Measurements from ENCODE around the gene CD79B.
"Not testable (repeated sequence)": the region's sequence is repeated elsewhere in the genome, so short reads cannot be mapped to it uniquely, and the experiment has no call there.

GRCh38 chr17:63915753-63916152 lies 16.4 kb downstream of the CD79B start:
- TF ChIP-seq POU2F2, POLR2A, POLR2AphosphoS5 (IDR thresholded peaks at IDR 0.05; ENCODE audit: low read depth, low read length): not testable (repeated sequence)

Data from GM12891 (cell line).